CD14-positive monocyte (primary cell): ENCODE measurements around the gene ZNF385B. TPM values are rescaled to one million over a fixed set of nuclear protein-coding genes. Genes with fewer than 3 reads are reported as not detected.

Experiments used
- DNase-seq, 3 donors: peaks; one replicate each; pipeline ENCODE4 v3.0.0-alpha.2; 2011 to 2022
- H2AFZ ChIP-seq: 2 replicates; pipeline ENCODE4 v1.6.0; 2012; ENCODE audit warnings: mild to moderate bottlenecking, low read depth, low read length, inconsistent platforms; ENCODE audit not compliant: insufficient read depth, poor library complexity, severe bottlenecking
- H3K27ac ChIP-seq, 2 donors: 1 replicate in 1 of 2; 2 replicates in 1 of 2; pipeline ENCODE4 v1.5.1; 2012 to 2013; ENCODE audit warnings: low read length in 2 of 2, control low read depth in 1 of 2, inconsistent platforms in 1 of 2, low read depth in 1 of 2, mild to moderate bottlenecking in 1 of 2
- H3K27me3 ChIP-seq, 2 donors: one replicate each; pipeline versions ENCODE4 v1.6.0 to v1.6.1; 2011 to 2013; ENCODE audit warnings: low read length in 2 of 2; ENCODE audit not compliant: control insufficient read depth in 2 of 2, insufficient read depth in 2 of 2
- H3K36me3 ChIP-seq, 2 donors: replicated peaks in 1 of 2; 1 replicate in 1 of 2; 2 replicates in 1 of 2; pipeline versions ENCODE4 v1.5.1 to v1.6.1; 2012 to 2013; ENCODE audit warnings: low read length in 2 of 2, control low read depth in 1 of 2, inconsistent platforms in 1 of 2, mild to moderate bottlenecking in 1 of 2; ENCODE audit not compliant: insufficient read depth in 2 of 2, control insufficient read depth in 1 of 2
- H3K4me1 ChIP-seq, 2 donors: 1 replicate in 1 of 2; 2 replicates in 1 of 2; pipeline versions ENCODE4 v1.5.1 to v1.6.1; 2012 to 2013; ENCODE audit warnings: low read length in 2 of 2, control low read depth in 1 of 2, inconsistent platforms in 1 of 2, mild to moderate bottlenecking in 1 of 2, moderate library complexity in 1 of 2; ENCODE audit not compliant: insufficient read depth in 2 of 2, control insufficient read depth in 1 of 2
- H3K4me2 ChIP-seq: replicated peaks from 2 replicates; pipeline ENCODE3; 2012; ENCODE audit warnings: low read length, moderate library complexity, mild to moderate bottlenecking; ENCODE audit not compliant: poor library complexity, severe bottlenecking; ENCODE audit errors: extremely low read depth
- H3K4me3 ChIP-seq, 3 experiments: fragments of 200-600 bp in 1 of 3; sonication (generic) in 1 of 3; replicated peaks in 1 of 3; 1 replicate in 2 of 3; 2 replicates in 1 of 3; pipeline ENCODE4 v1.5.1; 2011 to 2013; ENCODE audit warnings: low read length in 3 of 3, mild to moderate bottlenecking in 3 of 3, control low read depth in 2 of 3, low read depth in 2 of 3, inconsistent platforms in 1 of 3, moderate library complexity in 1 of 3
- H3K79me2 ChIP-seq: 2 replicates; pipeline ENCODE4 v1.6.0; 2012; ENCODE audit warnings: mild to moderate bottlenecking, control low read depth, inconsistent platforms, low read length, moderate library complexity; ENCODE audit not compliant: insufficient read depth
- H3K9ac ChIP-seq: 2 replicates; pipeline ENCODE4 v1.6.0; 2017; ENCODE audit warnings: low read length, mild to moderate bottlenecking; ENCODE audit not compliant: insufficient read depth, poor library complexity, severe bottlenecking
- H3K9me3 ChIP-seq, 2 donors: replicated peaks in 1 of 2; 1 replicate in 1 of 2; 2 replicates in 1 of 2; pipeline versions ENCODE4 v1.5.1 to v1.6.1; 2012 to 2013; ENCODE audit warnings: low read length in 2 of 2, control low read depth in 1 of 2; ENCODE audit not compliant: control insufficient read depth in 1 of 2, insufficient read depth in 1 of 2
- H4K20me1 ChIP-seq: 2 replicates; pipeline ENCODE4 v1.6.0; 2012; ENCODE audit warnings: mild to moderate bottlenecking, low read length, control low read depth, moderate library complexity; ENCODE audit not compliant: insufficient read depth
- H3K27ac Mint-ChIP-seq, 7 donors: one replicate each; pipeline ENCODE4 v1.8.0; 2020; ENCODE audit warnings: mild to moderate bottlenecking in 7 of 7, mixed read lengths in 7 of 7, moderate library complexity in 6 of 7, inconsistent platforms in 2 of 7
- H3K27me3 Mint-ChIP-seq, 3 donors: one replicate each; pipeline ENCODE4 v1.8.0; 2021 to 2022; ENCODE audit warnings: low read depth in 3 of 3, mild to moderate bottlenecking in 3 of 3, mixed read lengths in 3 of 3, moderate library complexity in 3 of 3, inconsistent platforms in 1 of 3
- H3K36me3 Mint-ChIP-seq, 2 donors: one replicate each; pipeline ENCODE4 v1.8.0; 2020; ENCODE audit warnings: mixed read lengths in 2 of 2, inconsistent platforms in 1 of 2, mild to moderate bottlenecking in 1 of 2
- H3K4me1 Mint-ChIP-seq: one replicate; pipeline ENCODE4 v1.8.0; 2020; ENCODE audit warnings: mild to moderate bottlenecking, mixed read lengths
- H3K4me3 Mint-ChIP-seq, 2 donors: one replicate each; pipeline ENCODE4 v1.8.0; 2020; ENCODE audit warnings: mild to moderate bottlenecking in 2 of 2, mixed read lengths in 2 of 2, moderate library complexity in 1 of 2
- H3K9me3 Mint-ChIP-seq, 7 donors: one replicate each; pipeline ENCODE4 v1.8.0; 2020 to 2022; ENCODE audit warnings: mixed read lengths in 7 of 7, mild to moderate bottlenecking in 6 of 7, moderate library complexity in 6 of 7, inconsistent platforms in 2 of 7
- WGBS: methylation state at CpG from one replicate; pipeline ENCODE4 v1.1.5; 2013; ENCODE audit warnings: missing lambda C conversion rate; ENCODE audit not compliant: insufficient coverage; 5-methylcytosine and 5-hydroxymethylcytosine counted together
- intact Hi-C, 2 donors: fragments of 100-400 bp; cut with micrococcal nuclease; formaldehyde crosslinking; loops; one replicate each; pipeline versions ENCODE4 v1.15.0 to v1.15.1; 2023
- polyA plus RNA-seq, 3 donors: library from polyadenylated mRNA; depleted of rRNA in 1 of 3; unstranded in 2 of 3; stranded (reverse) in 1 of 3; fragments of 300-500 nt in 2 of 3; fragments of >200 nt in 1 of 3; fragmentation: Illumina TruSeq in 2 of 3; gene quantifications; 1 replicate in 2 of 3; 2 replicates in 1 of 3; pipeline ENCODE4 v1.2.3, GENCODE V29; 2012 to 2021
- TF ChIP-seq, protein P1 (sequence below): fragments of 200-600 bp; IDR thresholded peaks from one replicate; pipeline ENCODE4 v1.8.0; 2022; ENCODE audit warnings: antibody characterized with exemption, mild to moderate bottlenecking

Gene ZNF385B
- polyA plus RNA-seq, 3 donors = not detected

GRCh38 chr2:179686069-179686468, 175.3 kb downstream of the ZNF385B start:
- no peak for DNase-seq
- Histone ChIP-seq H2AFZ (no peak overlapping the region), H3K4me2 (no peak overlapping the region), H3K9me3 (no peaks in the 10 kb centered on the region), H3K9ac (no peak overlapping the region), H3K27ac (no peak overlapping the region), H3K27me3 (no peaks in the 10 kb centered on the region), H4K20me1 (no peaks in the 10 kb centered on the region), H3K4me3 (no peak overlapping the region), H3K36me3 (no peaks in the 10 kb centered on the region), H3K4me1 (no peaks in the 10 kb centered on the region), H3K79me2 (no peaks in the 10 kb centered on the region)
- Mint-ChIP-seq H3K4me1 (no peaks in the 10 kb centered on the region), H3K27ac (no peak overlapping the region), H3K27me3 (peaks cover 1 to 4% (median 1%) of the 10 kb centered on the region in 3 donors), H3K9me3 (peaks cover 0 to 10% (median 0%) of the 10 kb centered on the region in 7 donors), H3K36me3 (no peaks in the 10 kb centered on the region), H3K4me3 (no peak overlapping the region)
- intact Hi-C loops = no loop called here
- no CpG with 5 or more reads among the region's 2 CpGs for WGBS
- TF ChIP-seq, protein P1, sequence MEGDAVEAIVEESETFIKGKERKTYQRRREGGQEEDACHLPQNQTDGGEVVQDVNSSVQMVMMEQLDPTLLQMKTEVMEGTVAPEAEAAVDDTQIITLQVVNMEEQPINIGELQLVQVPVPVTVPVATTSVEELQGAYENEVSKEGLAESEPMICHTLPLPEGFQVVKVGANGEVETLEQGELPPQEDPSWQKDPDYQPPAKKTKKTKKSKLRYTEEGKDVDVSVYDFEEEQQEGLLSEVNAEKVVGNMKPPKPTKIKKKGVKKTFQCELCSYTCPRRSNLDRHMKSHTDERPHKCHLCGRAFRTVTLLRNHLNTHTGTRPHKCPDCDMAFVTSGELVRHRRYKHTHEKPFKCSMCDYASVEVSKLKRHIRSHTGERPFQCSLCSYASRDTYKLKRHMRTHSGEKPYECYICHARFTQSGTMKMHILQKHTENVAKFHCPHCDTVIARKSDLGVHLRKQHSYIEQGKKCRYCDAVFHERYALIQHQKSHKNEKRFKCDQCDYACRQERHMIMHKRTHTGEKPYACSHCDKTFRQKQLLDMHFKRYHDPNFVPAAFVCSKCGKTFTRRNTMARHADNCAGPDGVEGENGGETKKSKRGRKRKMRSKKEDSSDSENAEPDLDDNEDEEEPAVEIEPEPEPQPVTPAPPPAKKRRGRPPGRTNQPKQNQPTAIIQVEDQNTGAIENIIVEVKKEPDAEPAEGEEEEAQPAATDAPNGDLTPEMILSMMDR = no peak

- no peak overlapping the region for H3K27ac ChIP-seq
- Mint-ChIP-seq H3K27me3 (peaks cover 1 to 4% (median 1%) of the 10 kb centered on the region in 3 donors), H3K9me3 (peaks cover 0 to 10% (median 0%) of the 10 kb centered on the region in 7 donors), H3K36me3 (no peaks in the 10 kb centered on the region), H3K27ac (no peak overlapping the region), H3K4me3 (no peak overlapping the region), H3K4me1 (no peaks in the 10 kb centered on the region)
- H3K4me2 ChIP-seq = no peak overlapping the region
- no peak overlapping the region for H3K4me3 ChIP-seq
- no peak for DNase-seq
- no peaks in the 10 kb centered on the region for H3K9me3 ChIP-seq
- no peaks in the 10 kb centered on the region for H3K36me3 ChIP-seq
- WGBS = no CpG with 5 or more reads among the region's 1 CpG
- H3K9ac ChIP-seq = no peak overlapping the region
- no peaks in the 10 kb centered on the region for H4K20me1 ChIP-seq
- no peaks in the 10 kb centered on the region for H3K79me2 ChIP-seq
- TF ChIP-seq, protein P1 = no peak
- no peak overlapping the region for H2AFZ ChIP-seq
- no peaks in the 10 kb centered on the region for H3K27me3 ChIP-seq
- intact Hi-C loops = no loop called here
- no peaks in the 10 kb centered on the region for H3K4me1 ChIP-seq
Observed at GRCh38 chr2:179685146-179685545, 176.3 kb downstream of the ZNF385B start.
